WTC11 (cell line): Measurements from ENCODE around the gene C6orf120.

Experiments used
- NR3C1 ChIP-seq: sonication (generic); formaldehyde crosslinking; conservative IDR thresholded peaks from 2 replicates; pipeline ENCODE4 v1.8.1; 2023; ENCODE audit warnings: low read depth, mild to moderate bottlenecking, missing genetic modification reagents
- OVOL2 ChIP-seq: fragments of 250-450 bp; sonication (Bioruptor Pico); IDR thresholded peaks from 2 replicates; pipeline ENCODE4 v1.9.0; 2021; ENCODE audit warnings: mild to moderate bottlenecking, borderline replicate concordance
- TP53 ChIP-seq: sonication (generic); formaldehyde crosslinking; IDR thresholded peaks from 2 replicates; pipeline ENCODE4 v1.8.1; 2023; ENCODE audit warnings: mild to moderate bottlenecking, missing genetic modification reagents
- TF ChIP-seq, protein P1 (sequence below): fragments of 200-600 bp; IDR thresholded peaks from 2 replicates; pipeline ENCODE4 v1.8.0; 2022; ENCODE audit warnings: antibody characterized with exemption
- TF ChIP-seq, protein P2 (sequence below): sonication (generic); formaldehyde crosslinking; IDR thresholded peaks from 2 replicates; pipeline ENCODE4 v1.8.1; 2022; ENCODE audit warnings: mild to moderate bottlenecking, missing genetic modification reagents, moderate library complexity, borderline replicate concordance
- TF ChIP-seq, protein P3 (sequence below): sonication (generic); formaldehyde crosslinking; IDR thresholded peaks from 2 replicates; pipeline ENCODE4 v1.8.1; 2023; ENCODE audit warnings: mild to moderate bottlenecking, missing genetic modification reagents

DNA sequence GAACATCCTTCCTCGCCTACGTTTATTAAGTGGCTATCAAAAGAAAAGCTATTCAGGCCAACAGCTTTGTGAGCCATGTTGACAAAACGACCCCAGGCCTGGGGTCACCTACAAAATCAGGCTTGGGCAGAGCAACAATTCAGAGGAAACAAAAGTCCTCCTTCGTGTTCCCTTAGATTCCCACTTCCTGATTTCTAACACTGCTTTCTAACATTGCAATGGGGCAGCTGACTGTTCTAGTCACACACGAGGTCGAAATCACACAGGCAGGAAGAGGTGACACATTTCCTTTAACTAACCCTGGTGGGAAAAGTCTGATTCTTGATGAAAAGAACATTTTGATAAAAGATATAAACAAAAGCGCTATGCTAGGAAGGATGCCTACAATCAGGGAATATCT lies 32.0 kb upstream of the C6orf120 start:
- TF ChIP-seq, protein P1, sequence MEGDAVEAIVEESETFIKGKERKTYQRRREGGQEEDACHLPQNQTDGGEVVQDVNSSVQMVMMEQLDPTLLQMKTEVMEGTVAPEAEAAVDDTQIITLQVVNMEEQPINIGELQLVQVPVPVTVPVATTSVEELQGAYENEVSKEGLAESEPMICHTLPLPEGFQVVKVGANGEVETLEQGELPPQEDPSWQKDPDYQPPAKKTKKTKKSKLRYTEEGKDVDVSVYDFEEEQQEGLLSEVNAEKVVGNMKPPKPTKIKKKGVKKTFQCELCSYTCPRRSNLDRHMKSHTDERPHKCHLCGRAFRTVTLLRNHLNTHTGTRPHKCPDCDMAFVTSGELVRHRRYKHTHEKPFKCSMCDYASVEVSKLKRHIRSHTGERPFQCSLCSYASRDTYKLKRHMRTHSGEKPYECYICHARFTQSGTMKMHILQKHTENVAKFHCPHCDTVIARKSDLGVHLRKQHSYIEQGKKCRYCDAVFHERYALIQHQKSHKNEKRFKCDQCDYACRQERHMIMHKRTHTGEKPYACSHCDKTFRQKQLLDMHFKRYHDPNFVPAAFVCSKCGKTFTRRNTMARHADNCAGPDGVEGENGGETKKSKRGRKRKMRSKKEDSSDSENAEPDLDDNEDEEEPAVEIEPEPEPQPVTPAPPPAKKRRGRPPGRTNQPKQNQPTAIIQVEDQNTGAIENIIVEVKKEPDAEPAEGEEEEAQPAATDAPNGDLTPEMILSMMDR, result no peak
- TF ChIP-seq NR3C1 (CRISPR knock-in tag) (no peak), OVOL2 (no peak), TP53 (CRISPR knock-in tag) (no peak)
- TF ChIP-seq, protein P2, sequence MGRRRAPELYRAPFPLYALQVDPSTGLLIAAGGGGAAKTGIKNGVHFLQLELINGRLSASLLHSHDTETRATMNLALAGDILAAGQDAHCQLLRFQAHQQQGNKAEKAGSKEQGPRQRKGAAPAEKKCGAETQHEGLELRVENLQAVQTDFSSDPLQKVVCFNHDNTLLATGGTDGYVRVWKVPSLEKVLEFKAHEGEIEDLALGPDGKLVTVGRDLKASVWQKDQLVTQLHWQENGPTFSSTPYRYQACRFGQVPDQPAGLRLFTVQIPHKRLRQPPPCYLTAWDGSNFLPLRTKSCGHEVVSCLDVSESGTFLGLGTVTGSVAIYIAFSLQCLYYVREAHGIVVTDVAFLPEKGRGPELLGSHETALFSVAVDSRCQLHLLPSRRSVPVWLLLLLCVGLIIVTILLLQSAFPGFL (CRISPR knock-in tag), result no peak
- TF ChIP-seq, protein P3, sequence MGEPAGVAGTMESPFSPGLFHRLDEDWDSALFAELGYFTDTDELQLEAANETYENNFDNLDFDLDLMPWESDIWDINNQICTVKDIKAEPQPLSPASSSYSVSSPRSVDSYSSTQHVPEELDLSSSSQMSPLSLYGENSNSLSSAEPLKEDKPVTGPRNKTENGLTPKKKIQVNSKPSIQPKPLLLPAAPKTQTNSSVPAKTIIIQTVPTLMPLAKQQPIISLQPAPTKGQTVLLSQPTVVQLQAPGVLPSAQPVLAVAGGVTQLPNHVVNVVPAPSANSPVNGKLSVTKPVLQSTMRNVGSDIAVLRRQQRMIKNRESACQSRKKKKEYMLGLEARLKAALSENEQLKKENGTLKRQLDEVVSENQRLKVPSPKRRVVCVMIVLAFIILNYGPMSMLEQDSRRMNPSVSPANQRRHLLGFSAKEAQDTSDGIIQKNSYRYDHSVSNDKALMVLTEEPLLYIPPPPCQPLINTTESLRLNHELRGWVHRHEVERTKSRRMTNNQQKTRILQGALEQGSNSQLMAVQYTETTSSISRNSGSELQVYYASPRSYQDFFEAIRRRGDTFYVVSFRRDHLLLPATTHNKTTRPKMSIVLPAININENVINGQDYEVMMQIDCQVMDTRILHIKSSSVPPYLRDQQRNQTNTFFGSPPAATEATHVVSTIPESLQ (CRISPR knock-in tag), result no peak
